Measurements from ENCODE around the gene TRANK1.
A peak's percentile ranks its signal among the peaks of the same experiment; 100 is the strongest.
"Not testable (repeated sequence)": the region's sequence is repeated elsewhere in the genome, so short reads cannot be mapped to it uniquely, and the experiment has no call there.

Gene TRANK1

DNA sequence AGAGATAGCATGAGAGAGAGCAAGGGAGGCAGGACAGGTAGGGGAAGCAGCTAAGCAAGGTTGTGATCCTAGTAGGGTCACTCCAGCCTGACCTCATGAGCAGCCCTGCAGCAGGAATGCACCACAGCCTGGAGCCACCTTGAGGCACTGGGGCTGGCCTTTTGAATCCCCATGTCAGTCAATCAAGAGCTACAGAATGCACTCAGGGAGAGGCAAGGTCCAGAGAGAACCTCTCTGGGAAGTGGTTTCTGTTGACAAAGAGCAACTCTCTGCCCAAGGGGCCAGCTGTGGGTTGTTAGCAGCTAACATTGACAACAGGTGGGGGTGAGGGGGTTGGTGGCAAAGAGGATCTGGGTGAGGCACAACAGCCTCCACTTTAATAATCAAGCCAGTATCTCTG lies 54.6 kb downstream of the TRANK1 start:
- no peak for DNase-seq (ENCODE audit: low read depth)
- no peak overlapping the region for H3K4me3 ChIP-seq (ENCODE audit: low read length)
- TF ChIP-seq, protein P1, sequence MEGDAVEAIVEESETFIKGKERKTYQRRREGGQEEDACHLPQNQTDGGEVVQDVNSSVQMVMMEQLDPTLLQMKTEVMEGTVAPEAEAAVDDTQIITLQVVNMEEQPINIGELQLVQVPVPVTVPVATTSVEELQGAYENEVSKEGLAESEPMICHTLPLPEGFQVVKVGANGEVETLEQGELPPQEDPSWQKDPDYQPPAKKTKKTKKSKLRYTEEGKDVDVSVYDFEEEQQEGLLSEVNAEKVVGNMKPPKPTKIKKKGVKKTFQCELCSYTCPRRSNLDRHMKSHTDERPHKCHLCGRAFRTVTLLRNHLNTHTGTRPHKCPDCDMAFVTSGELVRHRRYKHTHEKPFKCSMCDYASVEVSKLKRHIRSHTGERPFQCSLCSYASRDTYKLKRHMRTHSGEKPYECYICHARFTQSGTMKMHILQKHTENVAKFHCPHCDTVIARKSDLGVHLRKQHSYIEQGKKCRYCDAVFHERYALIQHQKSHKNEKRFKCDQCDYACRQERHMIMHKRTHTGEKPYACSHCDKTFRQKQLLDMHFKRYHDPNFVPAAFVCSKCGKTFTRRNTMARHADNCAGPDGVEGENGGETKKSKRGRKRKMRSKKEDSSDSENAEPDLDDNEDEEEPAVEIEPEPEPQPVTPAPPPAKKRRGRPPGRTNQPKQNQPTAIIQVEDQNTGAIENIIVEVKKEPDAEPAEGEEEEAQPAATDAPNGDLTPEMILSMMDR (IDR thresholded peaks at IDR 0.05; ENCODE audit: insufficient read depth, low read depth, low read length, missing control alignments), result no peak

DNA sequence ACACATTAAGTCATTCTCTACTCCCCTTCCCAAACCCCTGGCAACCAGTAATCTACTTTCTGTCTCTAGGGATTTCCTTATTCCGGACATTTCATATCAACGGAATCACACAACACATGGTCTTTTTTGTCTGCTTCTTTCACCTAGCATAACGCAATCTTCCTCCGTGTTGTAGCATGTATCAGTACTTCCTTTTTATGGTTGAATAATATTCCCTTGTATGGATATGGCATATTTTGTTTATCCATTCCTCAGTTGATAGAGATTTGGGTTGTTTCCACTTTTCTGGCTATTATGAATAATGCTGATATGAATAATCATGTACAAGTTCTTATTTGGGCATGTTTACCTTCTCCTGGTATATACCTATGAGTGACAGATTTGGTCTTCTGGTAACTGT lies 63.1 kb downstream of the TRANK1 start:
- TF ChIP-seq, protein P1 (IDR thresholded peaks at IDR 0.05; ENCODE audit: insufficient read depth, low read depth, low read length, missing control alignments), result no peak
- no peak overlapping the region for H3K4me3 ChIP-seq (ENCODE audit: low read length)
- DNase-seq (ENCODE audit: low read depth), result no peak

DNA sequence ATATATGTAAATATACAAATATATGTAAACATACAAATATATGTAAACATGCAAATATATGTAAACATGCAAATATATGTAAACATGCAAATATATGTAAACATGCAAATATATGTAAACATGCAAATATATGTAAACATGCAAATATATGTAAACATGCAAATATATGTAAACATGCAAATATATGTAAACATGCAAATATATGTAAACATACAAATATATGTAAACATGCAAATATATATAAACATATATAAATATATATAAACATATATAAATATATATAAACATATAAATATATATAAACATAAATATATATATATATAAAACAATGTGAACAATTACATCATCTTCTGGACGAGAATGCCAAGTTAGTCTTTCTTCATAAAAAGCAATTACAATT lies 65.0 kb downstream of the TRANK1 start:
- not testable (repeated sequence) for H3K4me3 ChIP-seq (ENCODE audit: low read length); DNase-seq (ENCODE audit: low read depth)

DNA sequence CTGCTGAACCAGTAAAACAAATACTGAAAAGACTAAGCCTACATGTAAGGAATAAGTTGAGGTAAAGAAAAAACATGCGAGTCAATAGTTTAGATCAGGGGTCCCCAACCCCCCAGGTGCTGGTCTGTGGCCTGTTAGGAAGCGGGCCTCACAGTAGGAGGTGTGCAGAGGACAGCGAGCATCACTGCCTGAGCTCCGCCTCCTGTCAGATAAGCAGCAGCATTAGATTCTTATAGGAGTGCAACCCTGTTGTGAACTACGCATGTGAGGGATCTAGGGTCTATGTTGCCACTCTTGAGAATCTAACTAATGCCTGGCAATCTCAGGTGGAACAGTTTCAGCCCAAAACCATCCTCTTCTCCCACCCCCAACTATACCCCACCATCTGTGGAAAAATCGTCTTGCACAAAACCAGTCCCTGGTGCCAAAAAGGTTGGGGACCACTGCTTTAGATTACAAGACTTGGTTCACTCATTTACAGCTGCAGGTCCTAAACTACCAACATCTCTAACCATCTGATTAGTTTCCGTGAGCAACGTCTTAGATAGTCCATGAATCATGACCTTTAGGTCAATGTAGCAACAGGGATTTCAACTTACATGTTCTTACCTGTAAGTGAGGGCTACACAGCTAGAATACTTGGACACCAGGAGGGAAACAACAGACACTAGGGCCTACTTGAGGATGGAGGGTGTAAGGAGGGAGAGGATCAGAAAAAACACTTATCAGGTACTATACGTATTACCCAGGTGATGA lies 66.7 kb downstream of the TRANK1 start:
- peak; percentile 60 for DNase-seq (ENCODE audit: low read depth)
- no peak overlapping the region for H3K4me3 ChIP-seq (ENCODE audit: low read length)
- TF ChIP-seq, protein P1 (IDR thresholded peaks at IDR 0.05; ENCODE audit: insufficient read depth, low read depth, low read length, missing control alignments), result no peak

DNA sequence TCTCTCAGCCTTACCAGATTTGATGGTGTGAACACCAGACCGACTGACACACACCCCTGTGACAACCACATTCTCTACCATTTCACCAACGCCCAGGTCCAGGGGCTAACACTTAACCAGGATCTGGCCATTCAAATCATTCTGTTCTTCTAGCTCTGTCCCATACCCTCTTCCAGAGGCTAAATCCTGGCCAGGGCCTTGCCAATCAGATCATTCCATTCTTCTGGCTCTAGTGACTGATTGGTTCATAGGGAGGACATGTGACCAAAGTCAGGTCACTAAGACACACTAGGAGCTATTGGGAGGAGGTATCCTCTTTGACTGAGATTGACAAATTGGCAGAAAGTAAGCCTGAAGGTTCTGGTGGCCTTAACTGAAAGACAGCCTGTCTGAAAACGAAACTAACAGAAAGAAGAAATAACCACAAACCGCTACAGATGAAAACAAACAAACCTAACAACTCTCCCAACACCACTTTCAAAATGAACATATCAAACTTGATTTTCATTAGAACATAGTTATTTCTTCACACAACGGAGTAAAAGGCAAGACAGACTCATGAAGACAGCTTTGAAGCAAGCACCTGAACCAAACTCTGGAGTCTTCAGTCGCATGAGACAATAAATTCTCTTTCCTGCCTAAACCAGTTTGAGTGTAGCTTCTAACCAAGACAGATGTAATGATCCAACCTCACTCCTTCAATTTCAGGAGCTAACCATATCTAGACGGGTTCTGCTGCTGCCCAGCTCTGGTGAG lies 68.5 kb downstream of the TRANK1 start:
- TF ChIP-seq, protein P1 (IDR thresholded peaks at IDR 0.05; ENCODE audit: insufficient read depth, low read depth, low read length, missing control alignments), result no peak
- no peak overlapping the region for H3K4me3 ChIP-seq (ENCODE audit: low read length)
- no peak for DNase-seq (ENCODE audit: low read depth)

DNA sequence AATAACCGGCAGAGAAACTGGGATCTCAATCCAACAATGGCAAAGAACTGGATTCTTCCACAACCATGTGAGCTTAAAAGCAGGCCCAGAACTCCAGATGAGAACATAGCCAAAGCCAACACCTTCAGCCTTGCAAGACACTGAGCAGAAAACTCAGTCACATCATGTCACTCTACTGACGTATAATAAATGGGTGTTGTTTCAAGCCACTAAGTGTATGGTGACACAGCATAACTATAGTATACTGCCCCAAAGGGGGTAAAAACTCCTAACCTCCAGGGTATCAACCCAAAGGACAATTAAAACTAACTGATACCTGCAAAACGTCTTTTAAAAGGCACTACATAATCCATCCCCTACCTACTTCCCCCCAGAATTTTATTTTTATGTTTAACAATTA lies 69.5 kb downstream of the TRANK1 start:
- H3K4me3 ChIP-seq (ENCODE audit: low read length), result no peak overlapping the region
- no peak for DNase-seq (ENCODE audit: low read depth)
- TF ChIP-seq, protein P1 (IDR thresholded peaks at IDR 0.05; ENCODE audit: insufficient read depth, low read depth, low read length, missing control alignments), result no peak

DNA sequence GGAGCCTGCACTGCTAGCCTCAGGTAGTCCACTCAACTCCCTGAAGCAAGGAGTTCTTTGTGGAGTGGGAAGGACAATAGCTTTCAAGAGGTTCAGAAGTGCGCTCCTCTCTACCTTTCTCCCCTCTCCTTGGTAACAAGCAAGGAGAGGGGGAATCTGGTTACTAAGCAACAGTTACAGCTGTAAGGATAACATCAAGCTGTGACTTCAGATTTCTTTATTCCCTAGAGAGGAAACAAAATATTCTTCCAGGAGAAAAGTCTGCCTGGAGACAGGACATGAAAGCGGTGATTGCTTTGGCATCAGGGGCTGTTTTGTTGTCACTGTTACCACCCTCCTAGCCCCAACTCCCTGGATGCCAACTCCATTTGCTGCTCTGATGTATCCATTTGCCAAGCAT lies 70.4 kb downstream of the TRANK1 start:
- TF ChIP-seq, protein P1 (IDR thresholded peaks at IDR 0.05; ENCODE audit: insufficient read depth, low read depth, low read length, missing control alignments), result no peak
- no peak for DNase-seq (ENCODE audit: low read depth)
- H3K4me3 ChIP-seq (ENCODE audit: low read length), result no peak overlapping the region

All from epithelial cell of esophagus (primary cell).